Glomerular visceral epithelial cell (primary cell): ENCODE data around the gene LIPG.
A peak's percentile ranks its signal among the peaks of the same experiment; 100 is the strongest.
"Not testable (repeated sequence)": the region's sequence is repeated elsewhere in the genome, so short reads cannot be mapped to it uniquely, and the experiment has no call there.

Source experiments
- DNase-seq: peaks from one replicate; pipeline ENCODE4 v3.0.0-alpha.2; 2016; ENCODE audit errors: extremely low spot score

Gene LIPG

GRCh38 chr18:49573835-49574234, 12.0 kb downstream of the LIPG start:
- DNase-seq = no peak

GRCh38 chr18:49579041-49579440, 17.2 kb downstream of the LIPG start:
- not testable (repeated sequence) for DNase-seq

GRCh38 chr18:49579583-49579982, 17.7 kb downstream of the LIPG start:
- DNase-seq = not testable (repeated sequence)

DNA sequence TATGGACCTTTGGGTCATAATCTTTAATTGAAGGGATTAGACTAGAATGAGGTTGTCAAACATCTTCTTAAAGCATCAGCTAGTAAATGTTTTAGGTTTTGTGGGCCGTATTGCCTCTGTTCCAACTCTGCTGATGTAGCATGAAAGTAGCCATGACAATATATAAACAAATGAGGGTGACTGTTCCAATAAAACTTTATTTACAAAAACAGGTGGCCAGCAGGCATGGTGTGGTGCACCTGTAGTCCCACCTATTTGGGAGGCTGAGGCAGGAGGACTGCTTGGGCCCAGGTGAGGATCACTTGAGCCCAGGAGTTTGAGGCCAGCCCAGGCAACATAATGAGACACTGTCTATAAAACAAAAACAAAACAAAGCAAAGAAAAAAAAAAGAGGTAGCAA, 18.4 kb downstream of the LIPG start:
- DNase-seq = no peak

- DNase-seq = no peak
These were observed 19.5 kb downstream of the LIPG start for GRCh38 chr18:49581371-49581770.

DNA sequence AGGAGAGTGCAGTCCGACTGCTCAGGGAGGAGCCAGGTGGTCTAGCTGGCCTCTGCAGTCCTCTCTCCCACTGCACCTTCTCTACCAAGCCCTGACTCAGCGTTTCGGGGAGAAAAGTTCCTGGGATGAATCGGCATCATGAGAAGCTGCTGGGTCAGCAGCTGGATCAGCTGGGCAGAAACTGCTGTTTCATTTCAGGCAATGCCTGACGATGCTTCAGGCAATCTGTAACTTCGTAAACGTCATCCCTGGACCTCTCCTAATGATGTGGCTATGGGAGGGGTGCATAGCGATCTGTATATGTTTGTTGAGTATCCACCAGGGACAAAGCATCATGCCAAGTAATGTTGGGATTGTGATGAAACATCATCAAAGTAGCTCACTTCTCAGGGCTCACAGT, 20.7 kb downstream of the LIPG start:
- DNase-seq = no peak

- no peak for DNase-seq
These were observed 22.5 kb downstream of the LIPG start for GRCh38 chr18:49584394-49584793.

DNA sequence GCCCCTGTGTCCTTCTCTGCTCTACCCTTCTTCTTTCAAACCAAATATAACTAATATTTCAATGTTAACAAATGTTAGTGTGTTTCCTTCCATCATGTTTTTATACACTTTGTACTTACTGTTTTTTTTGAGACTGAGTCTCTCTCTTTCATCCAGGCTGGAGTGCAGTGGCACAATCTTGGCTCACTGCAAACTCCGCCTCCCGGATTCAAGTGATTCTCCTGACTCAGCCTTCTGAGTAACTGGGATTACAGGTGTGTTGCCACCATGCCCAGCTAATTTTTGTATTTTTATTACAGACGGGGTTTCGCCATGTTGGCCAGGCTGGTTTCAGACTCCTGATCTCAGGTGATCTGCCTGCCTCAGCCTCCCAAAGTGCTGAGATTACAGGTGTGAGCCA, 23.1 kb downstream of the LIPG start:
- not testable (repeated sequence) for DNase-seq

DNA sequence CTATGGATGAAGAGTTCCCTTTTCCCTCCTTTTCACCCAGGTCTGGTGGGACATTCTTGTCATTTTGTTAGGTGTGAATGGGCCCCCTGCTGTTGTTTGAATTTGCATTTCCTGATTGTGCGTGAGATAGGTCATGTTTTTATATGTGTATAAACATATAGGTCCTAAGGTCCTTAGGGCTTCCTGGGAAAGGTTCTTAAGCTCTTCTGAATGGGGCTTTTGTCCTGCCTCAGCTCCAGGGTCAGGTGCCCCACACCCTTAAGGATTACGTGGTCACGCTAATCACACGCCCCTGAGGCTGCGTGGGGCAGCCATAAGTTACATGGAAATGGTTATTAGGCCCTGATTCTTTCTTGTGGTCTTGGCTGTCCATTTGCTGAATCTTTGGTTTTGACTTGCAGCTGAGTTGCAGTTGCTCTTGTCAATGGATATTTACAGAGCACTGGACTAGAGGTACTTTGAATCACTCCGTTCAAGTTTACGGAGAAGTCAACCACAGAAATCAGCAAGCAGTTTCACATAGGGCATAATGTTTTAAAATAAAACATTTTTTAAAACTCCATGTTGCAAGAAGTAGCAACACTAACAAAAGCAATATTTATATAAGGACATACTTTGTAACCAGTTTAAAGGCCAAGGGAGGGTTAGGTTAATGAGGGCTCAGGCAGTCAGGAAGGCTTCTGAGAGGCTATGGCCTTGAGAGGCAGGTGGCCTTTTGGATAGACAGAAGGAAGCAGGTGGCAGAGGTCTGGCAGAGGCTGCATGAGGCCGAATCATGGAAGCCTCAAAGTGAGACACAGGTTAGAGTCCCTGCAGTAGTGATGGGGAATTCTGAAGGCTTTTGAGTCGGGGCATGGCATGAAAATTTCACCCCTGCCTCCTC, 24.2 kb downstream of the LIPG start:
- no peak for DNase-seq

- no peak for DNase-seq
These were observed 26.3 kb downstream of the LIPG start for GRCh38 chr18:49588171-49588570.

- no peak for DNase-seq
These were observed 27.1 kb downstream of the LIPG start for GRCh38 chr18:49588971-49589370.

GRCh38 chr18:49590608-49591007, 28.8 kb downstream of the LIPG start:
- DNase-seq = no peak

- no peak for DNase-seq
These were observed 29.4 kb downstream of the LIPG start for GRCh38 chr18:49591271-49591670.

DNA sequence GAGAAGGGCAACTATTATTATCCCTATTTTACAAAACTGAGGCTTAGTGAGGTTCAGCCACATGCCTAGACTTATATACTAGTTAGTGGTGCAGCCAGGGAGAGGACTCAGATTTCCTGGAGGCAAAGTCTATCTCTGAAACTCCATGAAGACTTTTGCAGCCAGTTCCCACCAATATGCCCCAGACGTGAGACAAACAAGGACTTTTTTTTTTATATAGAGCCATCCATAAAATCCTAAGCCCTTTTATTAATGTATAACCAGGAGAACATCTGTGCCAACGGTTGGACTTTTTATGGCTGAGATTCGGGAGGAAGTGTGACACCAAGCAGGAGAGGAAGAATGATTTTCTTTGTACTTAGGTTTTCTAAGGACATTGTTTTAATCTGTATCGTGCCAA, 29.9 kb downstream of the LIPG start:
- peak; percentile 24 for DNase-seq

- no peak for DNase-seq
These were observed 34.8 kb downstream of the LIPG start for GRCh38 chr18:49596687-49597086.

GRCh38 chr18:49597157-49597931, 35.5 kb downstream of the LIPG start:
- no peak for DNase-seq

GRCh38 chr18:49601211-49601610, 39.4 kb downstream of the LIPG start:
- DNase-seq = no peak

GRCh38 chr18:49608366-49609255, 46.8 kb downstream of the LIPG start:
- peak; percentile 13 for DNase-seq

DNA sequence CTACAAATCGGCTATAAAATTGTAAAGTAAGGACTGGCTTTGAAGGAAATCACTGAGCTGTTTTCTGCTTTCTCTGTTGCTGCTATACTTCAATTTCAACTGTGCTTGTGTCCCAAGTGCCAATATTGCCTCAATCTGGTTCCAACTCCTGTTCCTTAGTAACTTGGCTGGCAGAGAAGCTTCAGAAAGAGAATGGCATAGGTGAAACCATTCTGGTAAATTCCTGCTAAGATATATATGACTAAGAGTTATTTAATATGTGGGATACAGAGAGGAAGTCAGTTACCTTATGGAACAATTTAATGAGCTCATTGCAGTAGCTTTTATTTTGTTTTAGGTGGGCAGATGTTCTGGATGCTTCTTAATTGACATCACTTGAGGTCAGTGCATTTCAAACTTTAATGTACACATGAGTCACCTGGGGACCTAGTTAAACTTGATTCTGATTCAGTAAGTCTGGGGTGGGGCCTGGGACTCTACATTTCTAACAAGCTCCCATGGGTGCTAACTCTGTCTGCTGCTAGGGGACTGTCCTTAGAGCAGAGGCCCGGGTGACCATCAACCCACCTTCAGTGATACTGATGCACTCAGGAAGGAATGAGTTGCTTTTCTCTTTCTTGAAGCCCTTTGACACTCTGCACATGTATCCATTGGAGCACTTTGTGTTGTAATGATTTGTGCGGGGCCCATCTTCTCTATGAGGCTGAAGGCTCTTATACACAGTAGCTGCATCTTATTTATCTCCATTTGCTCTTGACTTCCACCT, 47.6 kb downstream of the LIPG start:
- peak; percentile 72 for DNase-seq

- peak; percentile 41 for DNase-seq
These were observed 48.2 kb downstream of the LIPG start for GRCh38 chr18:49610022-49610445.

DNA sequence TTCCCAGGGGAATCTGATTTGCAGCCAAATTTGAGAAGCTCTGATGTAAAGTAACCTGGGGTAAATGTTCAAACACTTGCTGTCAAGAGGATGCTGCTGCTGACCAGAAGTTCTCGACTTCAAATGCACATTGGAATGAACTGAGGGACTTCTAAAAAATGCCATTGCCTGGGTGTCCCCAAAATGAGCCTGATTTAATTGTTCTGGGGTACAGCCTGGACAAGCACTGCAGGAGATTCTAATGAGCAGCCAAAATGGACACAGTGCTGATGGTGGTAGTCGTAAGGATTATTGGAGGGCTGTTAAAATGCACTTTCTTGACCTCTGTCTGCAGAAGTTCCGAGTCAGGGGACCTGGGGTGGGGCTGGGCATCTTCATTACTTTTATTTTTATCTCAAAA, 49.5 kb downstream of the LIPG start:
- DNase-seq = no peak
